Astrocyte (in vitro differentiated cells and primary cell): Measurements from ENCODE around the gene MSL2.

Source experiments
- CTCF ChIP-seq: IDR thresholded peaks from 2 replicates; pipeline ENCODE4 v1.5.1; 2011; ENCODE audit warnings: low read depth, mild to moderate bottlenecking, inconsistent platforms, low read length, moderate library complexity; ENCODE audit not compliant: insufficient read depth
- EZH2 ChIP-seq: IDR thresholded peaks from 2 replicates; pipeline ENCODE4 v1.6.1; 2012; ENCODE audit warnings: mild to moderate bottlenecking, low read length, inconsistent platforms; ENCODE audit not compliant: insufficient read depth

GRCh38 chr3:136245691-136246090, 49.6 kb upstream of the MSL2 start:
- TF ChIP-seq CTCF (no peak), EZH2 (no peak)
